NCI-H128 (cell line): Measurements from ENCODE around the gene NR1I2.

ENCODE experiments used
- DNase-seq: peaks from one replicate; lab custom pipeline; 2025; ENCODE audit not compliant: unreplicated experiment; lab: John Stamatoyannopoulos, UW

NR1I2 gene

DNA sequence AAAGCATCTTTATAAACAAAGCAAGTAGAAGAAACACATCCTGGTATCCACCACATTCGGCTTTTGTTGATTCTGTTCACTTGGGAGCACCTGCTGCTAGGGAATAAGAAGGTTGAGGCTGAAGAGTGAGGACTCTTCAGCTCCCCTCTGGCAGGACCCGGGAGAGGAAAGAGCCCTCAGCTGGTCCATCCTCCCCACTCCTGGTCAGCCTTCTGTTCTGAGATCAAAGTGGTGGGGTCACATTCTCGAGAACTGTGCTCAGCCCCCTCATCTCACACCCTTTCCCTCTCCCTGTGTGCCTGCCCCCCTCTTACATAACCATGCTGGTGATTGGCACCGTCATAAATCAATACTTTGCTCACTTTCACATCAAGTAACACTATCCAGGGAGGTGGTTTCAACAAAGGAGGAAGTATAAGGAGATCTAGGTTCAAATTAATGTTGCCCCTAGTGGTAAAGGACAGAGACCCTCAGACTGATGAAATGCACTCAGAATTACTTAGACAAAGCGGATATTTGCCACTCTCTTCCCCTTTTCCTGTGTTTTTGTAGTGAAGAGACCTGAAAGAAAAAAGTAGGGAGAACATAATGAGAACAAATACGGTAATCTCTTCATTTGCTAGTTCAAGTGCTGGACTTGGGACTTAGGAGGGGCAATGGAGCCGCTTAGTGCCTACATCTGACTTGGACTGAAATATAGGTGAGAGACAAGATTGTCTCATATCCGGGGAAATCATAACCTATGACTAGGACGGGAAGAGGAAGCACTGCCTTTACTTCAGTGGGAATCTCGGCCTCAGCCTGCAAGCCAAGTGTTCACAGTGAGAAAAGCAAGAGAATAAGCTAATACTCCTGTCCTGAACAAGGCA is at the start of gene NR1I2:
Gene NR1I2, plus strand, starts transcription at position 772 of the 869 bp plus-strand sequence.
- no peak for DNase-seq

DNA sequence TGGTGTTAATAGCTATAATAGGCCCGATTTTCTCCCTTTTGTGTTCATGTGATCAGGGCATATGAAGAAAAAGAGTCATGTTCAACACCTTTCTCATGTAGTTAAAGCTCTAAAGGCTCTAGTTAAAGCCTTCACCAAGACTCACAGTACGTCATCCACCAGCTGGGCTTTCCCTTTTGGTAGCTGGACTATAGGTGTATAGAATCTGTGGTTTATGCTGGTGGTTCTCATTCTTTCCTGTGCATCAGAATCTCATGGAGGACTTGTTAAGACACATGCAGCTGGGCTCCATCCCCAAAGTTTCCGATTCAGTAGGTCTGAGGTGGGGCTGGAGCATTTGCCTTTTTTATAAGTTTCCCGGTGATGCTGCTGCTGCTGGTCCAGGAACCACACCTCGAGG is 48.1 kb upstream of the NR1I2 start:
- no peak for DNase-seq

DNA sequence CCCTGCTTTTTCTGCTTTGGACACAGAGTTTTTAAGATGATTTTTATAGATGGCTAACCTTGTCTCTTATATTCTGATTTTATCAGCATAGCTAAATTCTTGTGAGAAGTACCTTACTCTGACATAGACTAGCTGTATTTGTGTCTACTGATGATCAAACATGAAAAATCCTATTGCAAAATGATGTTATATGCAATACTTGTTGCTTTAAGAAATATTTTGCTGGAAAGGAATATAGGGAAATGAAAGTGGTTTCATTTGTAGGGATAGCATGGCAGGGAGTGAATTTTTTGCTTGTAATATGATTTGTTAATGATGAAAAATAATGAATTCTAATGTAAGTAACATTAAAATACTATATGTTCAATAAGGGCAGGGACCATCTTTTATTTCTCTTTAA is 43.2 kb upstream of the NR1I2 start:
- DNase-seq: no peak

DNA sequence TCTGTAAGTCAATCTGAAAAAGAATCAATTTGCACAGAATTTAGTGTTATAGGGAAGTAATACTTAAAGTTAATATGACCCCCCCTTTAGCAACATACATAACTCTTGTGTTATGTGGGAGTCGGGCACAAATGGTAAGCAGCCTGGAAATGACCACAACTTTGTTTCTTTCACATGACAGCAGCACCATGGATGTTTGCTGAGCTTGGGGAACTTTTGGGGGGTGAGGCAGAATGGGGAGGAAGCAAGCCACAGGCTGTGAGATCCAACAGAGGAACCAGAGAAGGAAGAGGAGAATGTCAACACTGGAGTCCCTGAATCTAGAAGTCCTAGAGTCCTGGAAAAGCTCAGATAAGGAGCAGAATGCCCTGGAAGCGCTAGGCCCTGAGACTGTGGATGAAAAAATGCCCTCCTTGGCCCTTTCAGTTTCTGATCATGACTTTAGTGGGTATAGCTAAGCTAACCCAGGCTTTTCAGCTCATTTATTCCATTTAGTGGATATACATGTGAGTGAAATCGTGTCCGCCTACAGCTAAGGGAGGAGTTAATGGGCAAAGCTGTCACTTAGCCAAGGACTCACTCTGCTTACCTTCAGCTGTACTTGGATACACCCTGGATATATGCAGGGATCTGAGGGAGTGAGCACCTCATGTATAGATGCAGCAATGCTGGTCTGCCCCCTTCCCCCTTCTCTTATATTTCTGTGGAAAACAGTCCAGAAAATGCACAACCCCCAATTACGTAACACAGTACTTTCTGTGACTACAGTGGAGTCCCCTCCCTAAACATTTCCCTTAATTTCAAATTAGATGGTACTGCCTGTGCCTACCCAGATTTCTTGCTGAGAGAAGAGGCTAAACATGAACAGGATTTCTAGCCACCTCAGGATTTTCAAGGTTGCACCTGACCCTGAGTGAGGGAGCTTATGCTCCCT is 40.0 kb upstream of the NR1I2 start:
- DNase-seq: no peak

DNA sequence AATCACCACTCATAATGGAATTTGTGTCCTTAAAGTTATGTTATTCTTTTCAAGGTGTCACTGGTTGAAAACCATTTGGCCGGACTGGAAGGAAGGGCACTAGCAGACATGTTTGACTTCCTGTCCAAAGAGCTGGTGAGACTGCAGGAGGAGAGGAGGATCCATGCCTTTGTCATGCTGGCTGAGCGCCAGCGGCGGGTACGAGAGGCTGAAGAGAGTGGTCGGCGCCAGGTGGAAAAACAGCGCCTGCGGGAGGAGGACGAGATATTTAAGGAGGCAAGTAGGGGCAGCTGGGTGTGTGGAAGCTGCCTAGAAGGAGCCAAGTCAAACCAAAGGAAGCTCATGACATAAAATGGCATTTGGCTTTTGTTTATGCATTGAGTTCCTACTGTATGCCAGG is 38.0 kb upstream of the NR1I2 start:
- no peak for DNase-seq

DNA sequence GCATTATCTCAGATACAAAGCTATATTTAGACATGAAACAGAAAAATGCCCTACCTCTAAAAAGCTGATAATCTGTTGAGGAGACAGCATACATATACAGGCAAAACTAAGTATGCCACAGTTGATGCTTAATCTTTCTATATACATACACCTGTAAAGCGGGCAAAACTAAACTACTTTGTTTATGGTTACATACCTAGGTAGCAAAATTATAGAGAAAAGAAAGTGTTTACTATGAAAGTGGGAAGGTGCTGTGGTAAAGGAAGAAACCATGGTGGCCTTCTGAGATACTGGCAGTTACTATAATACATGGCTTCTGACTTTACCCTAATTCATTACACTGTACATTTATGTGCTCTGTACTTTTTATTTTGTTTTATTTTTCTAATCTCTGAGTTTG is 36.0 kb upstream of the NR1I2 start:
- no peak for DNase-seq

DNA sequence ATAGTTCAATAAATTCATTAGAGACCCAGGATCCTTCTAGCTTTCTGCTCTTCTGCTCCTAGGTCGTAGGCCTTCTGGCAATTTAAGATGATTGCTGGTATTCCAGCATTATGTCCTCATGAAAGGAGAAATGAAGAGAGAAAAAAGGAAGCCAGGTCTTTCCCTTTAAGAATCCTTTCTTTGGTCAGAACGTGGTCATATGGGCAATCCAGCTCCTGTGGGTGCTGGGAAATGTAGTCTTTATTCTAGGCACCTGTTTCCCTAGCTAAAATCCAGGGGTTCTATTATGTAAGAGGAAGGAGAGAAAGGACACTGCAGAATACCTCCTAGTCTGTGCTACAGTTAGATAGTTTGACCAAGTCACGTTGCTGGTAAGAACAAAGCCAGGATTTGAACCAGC is 35.5 kb upstream of the NR1I2 start:
- DNase-seq: no peak

DNA sequence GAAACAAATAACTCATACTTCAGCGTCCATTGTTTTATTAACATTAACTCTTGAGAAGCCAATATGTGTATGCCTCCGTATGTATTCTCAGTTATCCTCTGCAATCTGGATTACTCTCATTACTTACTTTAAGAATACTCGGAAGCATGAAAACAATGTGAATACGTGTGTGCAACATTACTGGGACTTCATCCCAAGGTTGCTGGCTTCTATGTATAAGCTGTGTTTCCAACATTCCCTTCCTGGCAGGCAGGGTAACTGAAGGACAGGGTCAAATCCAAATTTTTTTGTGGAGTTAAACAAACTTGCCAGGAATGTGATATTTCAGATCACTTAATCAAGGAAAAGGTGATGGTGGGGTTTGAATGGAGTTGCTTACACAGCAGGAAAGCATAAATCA is 34.5 kb upstream of the NR1I2 start:
- DNase-seq: no peak

DNA sequence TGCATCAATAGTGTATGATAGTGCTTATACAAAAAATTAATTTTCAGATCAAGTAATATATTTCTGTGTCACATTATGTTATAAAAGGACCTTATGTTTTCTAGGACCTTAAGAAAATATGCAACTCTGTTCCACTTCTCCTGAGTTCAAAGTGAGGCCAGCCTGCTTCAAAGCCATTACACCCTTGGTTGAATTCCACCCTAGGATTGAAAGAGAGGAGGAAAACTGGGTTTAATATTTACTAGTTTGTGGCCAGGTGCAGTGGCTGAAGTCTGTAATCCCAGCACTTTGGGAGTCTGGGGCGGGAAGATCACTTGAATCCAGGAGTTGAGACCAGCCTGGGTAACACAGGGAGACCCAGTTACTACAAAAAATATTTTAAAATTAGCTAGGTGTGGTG is 32.9 kb upstream of the NR1I2 start:
- no peak for DNase-seq

DNA sequence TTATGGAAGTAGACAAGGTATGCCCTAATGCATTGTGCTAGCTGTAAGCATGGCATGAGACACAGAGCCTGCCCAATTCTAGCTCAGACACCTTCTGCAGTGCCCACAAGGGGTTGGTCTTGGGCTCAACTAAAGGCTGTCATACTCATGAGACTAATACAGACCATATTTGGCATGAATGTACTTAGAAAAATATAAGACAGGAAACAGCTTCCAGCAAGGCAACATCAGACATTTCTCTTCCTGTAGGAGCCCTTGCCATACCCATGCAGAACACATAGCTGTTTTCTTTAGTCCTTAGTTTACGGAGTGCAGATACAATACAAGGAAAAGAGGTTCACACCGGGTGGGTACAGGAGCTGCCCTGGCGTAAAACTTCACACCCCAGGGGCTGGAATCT is 30.5 kb upstream of the NR1I2 start:
- DNase-seq: no peak

DNA sequence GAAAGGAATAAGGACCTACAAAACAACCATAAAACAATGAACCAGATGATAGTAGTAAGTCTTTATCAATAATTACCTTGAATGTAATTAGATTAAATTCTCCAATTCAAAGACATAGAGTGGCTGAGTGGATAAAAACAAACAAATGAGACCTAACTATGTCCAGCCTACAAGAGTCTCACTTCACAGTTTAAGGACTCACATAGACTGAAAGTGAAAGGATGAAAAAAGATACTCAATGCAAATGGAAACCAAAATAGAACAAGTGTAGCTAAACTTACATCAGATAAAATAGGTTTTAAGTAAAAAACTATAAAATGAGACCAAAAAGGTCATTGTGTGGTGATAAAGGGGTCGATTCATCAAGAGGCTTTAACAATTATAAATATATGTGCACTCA is 21.9 kb upstream of the NR1I2 start:
- DNase-seq: no peak

DNA sequence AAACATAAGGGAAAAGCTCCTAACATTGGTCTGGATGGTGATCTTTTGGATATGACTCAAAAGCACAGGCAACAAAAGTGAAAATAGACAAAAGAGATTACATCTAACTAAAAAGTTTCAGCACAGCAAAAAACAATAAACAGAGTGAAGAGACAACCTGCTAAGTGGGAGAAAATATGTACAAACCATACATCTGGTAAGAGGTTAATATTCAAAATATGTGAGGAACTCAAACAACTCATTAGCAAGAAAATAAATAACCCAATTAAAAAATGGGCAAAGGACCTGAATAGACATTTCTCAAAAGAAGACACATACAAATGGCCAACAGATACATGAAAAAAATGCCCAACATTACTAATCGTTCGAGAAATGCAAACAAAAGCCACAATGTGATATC is 19.0 kb upstream of the NR1I2 start:
- DNase-seq: no peak

DNA sequence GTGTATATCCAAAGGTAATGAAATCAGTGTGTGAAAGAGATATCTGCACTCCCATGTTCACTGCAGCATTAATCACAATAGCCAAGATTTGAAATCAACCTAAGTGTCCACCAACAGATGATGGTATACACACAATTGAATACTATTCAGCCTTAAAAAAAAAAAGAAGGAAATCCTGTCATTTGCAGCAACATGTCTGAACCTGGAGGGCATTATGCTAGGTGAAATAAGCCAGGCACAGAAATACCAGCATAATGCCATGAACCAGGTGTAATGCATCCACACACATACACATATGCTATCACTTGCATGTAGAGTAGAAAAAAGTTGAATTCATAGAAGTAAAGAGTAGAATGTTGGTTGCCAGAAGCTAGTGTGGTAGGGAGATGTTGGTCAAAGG is 18.4 kb upstream of the NR1I2 start:
- DNase-seq: no peak

DNA sequence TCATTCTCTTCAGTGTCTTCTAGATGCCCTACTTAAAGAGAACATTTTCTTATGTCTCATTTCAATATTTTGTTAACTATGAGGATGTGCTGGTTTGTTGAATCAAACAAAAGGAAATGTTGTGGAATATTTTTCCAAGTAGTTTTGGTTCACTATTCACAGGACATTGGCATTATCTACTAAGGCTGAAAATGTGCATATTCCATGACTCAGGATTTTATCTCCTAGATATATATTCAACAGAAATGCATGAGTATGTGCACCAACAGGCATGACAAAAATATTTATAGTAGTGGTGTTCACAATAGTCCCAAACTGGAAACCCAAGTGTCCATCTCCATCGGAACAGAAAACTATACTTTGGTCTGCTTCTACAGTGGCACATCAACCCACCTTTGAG is 16.7 kb upstream of the NR1I2 start:
- no peak for DNase-seq

DNA sequence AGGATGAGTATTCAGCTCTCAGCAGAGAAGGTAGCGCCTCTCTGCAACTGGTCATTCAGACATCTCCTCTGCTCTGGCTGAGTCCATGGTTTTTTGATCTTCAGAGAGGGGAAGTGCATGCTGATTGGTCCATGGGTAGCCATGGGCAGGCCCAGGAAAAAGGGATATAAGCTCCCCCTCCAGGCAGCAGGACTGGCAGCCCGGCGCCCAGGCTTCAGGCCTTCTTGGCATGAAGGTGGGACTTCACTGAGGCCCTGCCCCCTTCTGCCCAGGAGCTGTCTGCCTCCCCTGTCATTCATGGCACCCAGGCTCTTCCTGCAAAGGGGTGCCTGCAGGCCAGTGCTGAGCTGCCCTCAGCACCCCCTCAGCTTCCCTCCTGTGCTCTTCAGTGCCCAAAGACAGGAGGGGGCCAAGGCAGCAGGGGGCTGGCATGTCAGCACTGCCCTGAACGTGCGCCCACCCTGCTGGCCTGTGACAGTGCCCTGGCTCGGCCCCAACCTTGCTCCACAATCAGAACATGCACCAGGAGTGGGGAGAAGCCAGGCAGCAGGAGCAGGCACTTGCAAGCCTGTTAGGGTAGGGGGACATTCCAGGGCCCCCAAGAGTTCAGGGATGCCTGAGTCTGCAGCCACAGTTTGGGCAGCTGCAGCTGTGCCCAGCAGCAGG is 13.8 kb upstream of the NR1I2 start:
- no peak for DNase-seq

DNA sequence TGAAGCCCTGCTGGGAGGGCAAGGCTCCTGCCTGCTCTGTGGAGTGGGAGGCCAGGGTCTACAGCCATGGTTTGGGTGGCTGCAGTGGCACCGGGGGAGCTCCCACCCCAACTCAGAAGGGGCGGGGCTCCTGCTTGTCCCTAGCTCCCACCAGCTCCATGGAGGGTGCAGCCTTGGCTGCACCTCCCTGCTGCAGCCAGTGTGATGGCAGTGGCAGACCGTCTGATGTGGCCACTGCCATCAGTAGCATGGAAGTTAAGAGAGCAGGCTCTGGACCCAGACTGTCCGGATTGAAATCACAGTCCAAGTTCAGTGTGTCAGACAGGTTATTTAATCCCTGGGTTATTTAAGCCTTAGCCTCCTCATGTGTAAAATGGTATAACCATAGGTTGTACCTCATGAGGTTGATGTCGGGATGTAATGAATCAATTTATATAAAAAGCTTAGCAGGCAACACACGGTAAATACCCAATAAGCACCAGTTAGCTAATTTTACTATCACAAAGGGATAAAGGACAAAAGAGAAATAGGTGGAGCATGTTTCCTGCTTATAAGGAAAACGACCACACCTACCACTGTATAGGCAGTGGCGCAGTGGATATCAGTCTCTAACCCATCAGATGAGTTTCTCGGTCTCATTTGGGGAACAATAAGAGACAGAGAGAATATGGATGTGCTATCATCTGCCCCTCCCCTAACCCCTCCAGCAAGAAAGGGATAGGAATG is 13.1 kb upstream of the NR1I2 start:
- no peak for DNase-seq

DNA sequence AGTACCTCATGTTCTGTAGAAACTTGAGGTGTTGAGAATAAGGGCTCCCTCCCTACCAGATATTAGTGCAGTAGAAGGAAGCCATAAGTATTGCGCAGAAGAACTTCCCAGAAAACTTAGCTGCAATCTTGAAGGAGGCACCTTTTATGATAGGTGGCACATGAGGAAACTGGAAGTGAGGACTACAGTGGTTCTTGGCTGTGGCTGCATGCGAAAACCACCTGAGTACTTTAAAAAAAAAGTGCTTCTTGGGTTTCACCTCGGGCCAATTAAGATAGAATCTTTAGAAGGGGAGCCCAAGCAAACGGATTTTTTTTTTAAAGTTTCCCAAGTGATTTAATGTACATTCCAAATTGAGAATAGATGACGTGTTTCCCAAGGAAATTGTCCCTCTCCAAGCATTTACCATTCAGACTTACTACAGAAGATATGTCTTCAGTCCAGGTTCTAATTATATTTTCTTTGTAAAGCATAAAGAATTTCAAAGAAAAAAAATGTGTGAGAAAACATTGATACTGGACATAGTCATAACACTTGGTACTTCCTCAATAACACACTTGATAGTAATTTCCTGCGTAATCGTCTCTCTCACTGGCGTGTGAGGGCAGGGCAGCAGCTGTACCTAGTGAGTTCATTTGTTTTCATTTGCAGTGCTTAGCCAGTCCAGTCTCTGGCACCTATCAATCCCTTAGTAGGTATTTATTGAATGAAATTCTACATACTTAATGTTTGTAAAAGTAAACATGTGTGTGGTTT is 12.3 kb upstream of the NR1I2 start:
- no peak for DNase-seq

DNA sequence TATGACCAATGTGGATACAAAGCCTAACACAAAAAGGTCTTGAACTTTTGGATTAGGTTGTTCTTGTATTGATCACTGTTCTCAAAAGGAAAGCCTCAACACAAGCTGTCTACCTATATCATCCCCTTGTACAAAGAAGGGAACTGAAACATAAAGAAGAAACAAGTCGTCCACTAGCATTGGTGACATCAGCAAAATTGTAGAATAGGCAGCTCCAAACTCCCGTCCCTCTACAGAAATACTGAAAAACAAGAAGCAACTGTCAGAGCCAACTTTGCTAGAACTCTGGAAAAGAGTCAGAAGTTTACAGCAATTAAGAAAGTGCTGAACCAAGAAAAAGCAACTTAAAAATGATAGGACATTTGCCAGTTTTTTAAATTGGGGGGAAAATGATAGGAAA is 7.5 kb upstream of the NR1I2 start:
- DNase-seq: no peak

DNA sequence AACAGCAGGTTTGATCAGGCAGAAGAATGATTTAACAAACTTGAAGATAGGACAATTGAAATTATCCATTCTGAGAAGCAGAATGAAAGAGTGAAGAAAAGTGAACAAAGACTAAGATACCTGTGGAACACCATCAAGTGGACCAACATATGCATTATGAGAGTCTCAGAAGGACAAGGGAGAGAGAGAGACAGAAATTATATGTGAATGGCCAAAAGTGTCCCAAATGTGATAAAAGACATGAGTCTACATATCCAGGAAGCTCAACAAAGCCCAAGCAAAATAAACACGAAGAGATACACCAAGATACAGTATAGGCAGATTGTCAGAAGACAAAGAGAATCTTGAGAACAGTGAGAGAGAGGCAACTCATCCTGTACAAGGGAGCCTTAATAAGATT is 5.6 kb upstream of the NR1I2 start:
- DNase-seq: no peak

DNA sequence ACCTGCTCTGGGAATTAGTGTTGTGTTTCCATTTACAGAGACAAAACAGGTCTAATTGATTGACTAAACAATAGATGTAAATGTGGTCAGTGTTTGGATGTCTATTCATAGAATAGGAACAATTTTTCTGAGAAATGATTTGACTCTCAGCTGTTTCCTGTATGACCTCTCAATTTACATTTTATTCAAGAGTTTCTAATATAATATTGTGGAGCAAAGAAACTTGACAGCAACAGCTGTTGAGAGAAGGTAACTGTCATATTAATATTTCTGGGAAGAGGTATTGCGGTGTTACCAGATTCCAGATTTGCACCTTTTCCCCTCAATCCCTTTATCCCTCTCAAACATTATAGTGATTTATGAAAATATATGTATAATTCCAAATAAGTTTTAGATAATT is 3.7 kb upstream of the NR1I2 start:
- DNase-seq: no peak
